Common myeloid progenitor, CD34-positive (primary cell): ENCODE measurements around the gene C20orf204.

Experiments
- CTCF ChIA-PET: fragments of 350-600 bp; sonication (Branson Sonifier 250); formaldehyde crosslinking; loops from one replicate; lab custom pipeline; 2021; ENCODE audit warnings: antibody characterized with exemption; lab: Charles Lee
- POLR2A ChIA-PET: fragments of 350-600 bp; sonication (Branson Sonifier 250); formaldehyde crosslinking; loops from one replicate; lab custom pipeline; 2021; ENCODE audit warnings: antibody characterized with exemption; lab: Charles Lee
- DNase-seq, 3 donors: peaks; one replicate each; pipeline versions ENCODE4 v3.0.0 to v3.0.0-alpha.2; 2013
- H3K27ac ChIP-seq, 2 experiments: 1 replicate in 1 of 2; 2 replicates in 1 of 2; pipeline ENCODE4 v1.7.0; 2013; ENCODE audit warnings: inconsistent platforms in 2 of 2, low read length in 2 of 2, mild to moderate bottlenecking in 2 of 2, low read depth in 1 of 2, moderate library complexity in 1 of 2; ENCODE audit not compliant: severe bottlenecking in 2 of 2, insufficient read depth in 1 of 2, poor library complexity in 1 of 2
- H3K27me3 ChIP-seq, 5 experiments: replicated peaks in 2 of 5; 1 replicate in 3 of 5; 2 replicates in 2 of 5; pipeline versions ENCODE4 v1.6.1 to v1.7.0; 2013; ENCODE audit warnings: low read length in 4 of 5, mild to moderate bottlenecking in 2 of 5, moderate library complexity in 2 of 5, inconsistent platforms in 1 of 5; ENCODE audit not compliant: insufficient read depth in 5 of 5, control insufficient read depth in 4 of 5
- H3K36me3 ChIP-seq, 4 experiments: 1 replicate in 2 of 4; 2 replicates in 2 of 4; pipeline versions ENCODE4 v1.6.1 to v1.7.0; 2013; ENCODE audit warnings: low read length in 3 of 4, control low read depth in 1 of 4, mild to moderate bottlenecking in 1 of 4; ENCODE audit not compliant: control insufficient read depth in 4 of 4, insufficient read depth in 4 of 4
- H3K4me1 ChIP-seq, 4 experiments: 1 replicate in 3 of 4; 2 replicates in 1 of 4; pipeline versions ENCODE4 v1.6.1 to v1.7.1; 2013; ENCODE audit warnings: low read length in 3 of 4, mild to moderate bottlenecking in 3 of 4, control low read depth in 1 of 4, inconsistent platforms in 1 of 4, moderate library complexity in 1 of 4; ENCODE audit not compliant: control insufficient read depth in 4 of 4, insufficient read depth in 4 of 4; ENCODE audit errors: control extremely low read depth in 1 of 4
- H3K4me3 ChIP-seq, 7 experiments: 1 replicate in 4 of 7; 2 replicates in 3 of 7; pipeline versions ENCODE4 v1.5.1 to v1.7.0; 2013; ENCODE audit warnings: mild to moderate bottlenecking in 7 of 7, low read length in 6 of 7, moderate library complexity in 6 of 7, inconsistent platforms in 2 of 7, low read depth in 2 of 7, control low read depth in 1 of 7; ENCODE audit not compliant: insufficient read depth in 4 of 7, control insufficient read depth in 1 of 7; ENCODE audit errors: extremely low read depth in 1 of 7
- H3K9me3 ChIP-seq, 5 experiments: 1 replicate in 4 of 5; 2 replicates in 1 of 5; pipeline versions ENCODE4 v1.6.1 to v1.7.1; 2013; ENCODE audit warnings: low read length in 4 of 5, mild to moderate bottlenecking in 2 of 5, inconsistent platforms in 1 of 5, low read depth in 1 of 5, moderate library complexity in 1 of 5; ENCODE audit not compliant: control insufficient read depth in 4 of 5, insufficient read depth in 2 of 5; ENCODE audit errors: control extremely low read depth in 1 of 5
- WGBS: methylation state at CpG from one replicate; pipeline ENCODE4 v1.1.5; 2013; ENCODE audit not compliant: insufficient coverage; 5-methylcytosine and 5-hydroxymethylcytosine counted together

C20orf204 gene

DNA sequence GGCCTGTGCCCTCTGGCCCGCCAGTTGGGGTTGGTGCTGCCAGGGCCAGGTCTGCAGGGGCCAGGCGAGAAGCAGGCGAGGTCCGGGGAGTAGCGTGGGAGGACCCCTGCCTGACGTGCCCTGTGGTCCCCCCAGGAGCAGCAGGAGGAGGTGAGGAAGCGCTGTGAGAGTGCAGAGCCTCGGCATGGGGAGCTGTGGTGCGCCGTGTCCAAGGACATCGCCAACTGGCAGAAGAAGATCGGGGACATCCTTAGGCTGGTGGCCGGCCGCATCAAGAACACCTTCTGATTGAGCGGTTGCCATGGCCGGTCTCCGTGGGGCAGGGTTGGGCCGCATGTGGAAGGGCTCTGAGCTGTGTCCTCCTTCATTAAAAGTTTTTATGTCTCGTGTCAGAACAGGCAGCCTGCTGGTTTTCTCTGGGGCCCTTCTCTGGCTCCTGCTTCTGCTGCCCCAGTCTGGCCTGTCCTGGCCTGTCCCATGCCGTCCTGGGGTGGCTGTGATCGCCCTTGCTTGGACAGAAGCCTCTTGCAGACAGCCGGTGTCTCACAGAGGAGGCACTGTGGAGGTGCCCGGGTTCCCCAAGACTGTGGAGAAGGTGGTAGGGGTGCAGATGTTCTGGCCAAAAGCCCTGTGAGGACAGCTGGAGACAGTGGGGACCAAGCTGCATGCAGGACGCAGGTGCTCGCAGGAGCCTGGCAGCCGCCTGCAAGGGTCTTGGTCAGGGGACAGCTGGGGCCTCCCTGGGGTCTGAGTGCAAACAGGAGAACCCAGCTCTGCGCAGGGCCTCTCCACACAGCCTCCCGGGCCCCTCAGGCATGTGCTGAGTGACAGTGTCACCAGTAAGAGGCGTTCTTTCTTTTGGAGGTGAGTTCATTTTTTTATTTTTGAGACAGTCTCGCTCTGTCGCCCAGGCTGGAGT, 3.0 kb upstream of the C20orf204 start:
- WGBS = 96% methylated on average over 30 of the region's 31 CpGs
- peaks cover 0 to 25% (median 19%) of the 10 kb centered on the region in 4 experiments for H3K4me1 ChIP-seq
- no peak overlapping the region for H3K27ac ChIP-seq
- CTCF ChIA-PET = interaction anchor here (1.2 kb wide), 1 partner anchor 9 kb away, joined by 3 read pairs; no protein-coding TSS in a partner anchor
- no peaks in the 10 kb centered on the region for H3K9me3 ChIP-seq
- DNase-seq = no peak
- no peak overlapping the region for H3K4me3 ChIP-seq
- H3K27me3 ChIP-seq = peaks cover 0 to 7% (median 2%) of the 10 kb centered on the region in 5 experiments
- POLR2A ChIA-PET = no interaction called here
- peaks cover 11 to 64% (median 60%) of the 10 kb centered on the region in 4 experiments for H3K36me3 ChIP-seq

DNA sequence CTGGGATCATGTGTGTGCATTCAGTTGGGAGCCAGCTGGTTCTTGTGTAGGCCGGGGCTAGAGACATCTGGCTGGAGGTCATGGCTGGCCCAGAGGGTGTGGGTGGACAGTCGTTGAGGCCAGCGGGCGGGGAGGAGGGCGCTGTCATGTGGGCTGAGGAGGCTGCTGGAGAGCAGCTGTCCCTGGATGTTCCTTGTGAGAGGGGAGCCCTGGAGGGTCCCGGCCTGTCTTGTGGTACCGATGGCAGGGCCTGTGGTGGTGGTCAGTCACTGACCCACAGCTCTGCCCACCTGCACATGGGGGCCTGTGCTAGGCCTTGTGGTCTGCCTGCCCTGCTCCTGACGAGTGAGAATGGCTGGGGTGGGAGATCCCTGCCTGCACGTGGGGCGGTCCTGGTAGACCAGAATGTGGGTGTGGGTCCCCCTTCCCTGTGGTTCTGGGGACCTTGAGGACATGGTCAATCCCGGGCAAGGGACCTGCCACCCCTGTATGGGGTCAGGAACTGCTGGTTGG, 1.9 kb upstream of the C20orf204 start:
- H3K36me3 ChIP-seq = peaks cover 8 to 57% (median 51%) of the 10 kb centered on the region in 4 experiments
- ChIA-PET CTCF (interaction anchor here (0.7 kb wide), 1 partner anchor 10 kb away, joined by 4 read pairs; no protein-coding TSS in a partner anchor), POLR2A (no interaction called here)
- no peak overlapping the region for H3K27ac ChIP-seq
- H3K9me3 ChIP-seq = no peaks in the 10 kb centered on the region
- peaks cover 0 to 8% (median 2%) of the 10 kb centered on the region in 5 experiments for H3K27me3 ChIP-seq
- no peak overlapping the region for H3K4me3 ChIP-seq
- 95% methylated on average over 11 of the region's 11 CpGs for WGBS
- DNase-seq = no peak
- peaks cover 0 to 34% (median 28%) of the 10 kb centered on the region in 4 experiments for H3K4me1 ChIP-seq

DNA sequence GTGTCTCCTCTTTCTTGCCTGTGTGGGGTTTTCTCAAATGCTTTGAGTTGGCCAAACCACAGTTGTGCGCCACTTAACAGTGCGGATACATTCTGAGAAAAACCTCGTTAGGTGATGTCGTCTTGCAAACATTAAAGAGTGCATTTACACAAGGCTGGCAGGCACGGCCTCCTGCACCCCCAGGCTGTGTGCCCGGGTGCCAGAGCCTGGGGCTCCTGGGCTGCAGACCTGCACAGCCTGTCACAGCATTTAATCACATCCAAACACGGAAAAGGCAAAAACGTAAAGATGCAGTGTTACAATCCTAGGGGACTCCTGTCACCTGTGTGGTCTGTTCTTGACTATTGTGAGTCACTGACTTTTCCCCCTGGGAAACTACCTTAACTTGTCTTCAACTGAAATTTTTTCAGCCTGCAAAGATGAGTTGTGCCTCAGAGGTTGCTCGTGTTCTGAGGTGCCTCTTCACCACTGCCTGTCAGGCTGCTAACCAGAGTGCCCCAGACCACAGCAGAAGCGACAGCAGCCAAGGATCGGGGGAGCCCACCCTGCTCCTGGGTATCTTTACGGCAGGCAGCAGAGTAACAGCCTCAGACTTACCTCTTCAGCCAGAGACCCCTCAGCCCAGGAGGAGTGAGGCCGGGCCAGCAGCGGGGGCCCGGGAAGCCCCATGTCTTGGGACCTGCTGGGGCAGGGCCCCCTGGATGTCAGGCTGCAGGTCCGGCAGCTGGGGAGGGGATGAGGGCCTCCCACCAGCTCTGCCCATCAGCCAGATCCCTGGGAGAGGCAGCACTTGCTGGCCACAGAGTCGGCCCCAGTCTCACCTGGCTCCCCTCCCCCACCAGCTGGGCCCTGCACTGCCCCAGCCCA, 683 bp upstream of the C20orf204 start:
- Histone ChIP-seq H3K36me3 (peaks cover 5 to 44% (median 39%) of the 10 kb centered on the region in 4 experiments), H3K9me3 (no peaks in the 10 kb centered on the region), H3K4me1 (peaks cover 6 to 47% (median 40%) of the 10 kb centered on the region in 4 experiments), H3K4me3 (no peak overlapping the region), H3K27ac (no peak overlapping the region), H3K27me3 (peaks cover 0 to 8% (median 2%) of the 10 kb centered on the region in 5 experiments)
- no peak for DNase-seq
- ChIA-PET POLR2A (no interaction called here), CTCF (interaction anchor here (1.2 to 7.5 kb wide), 2 partner anchors 20 to 79 kb away, joined by 3 to 187 read pairs; partner anchors contain the start of genes SOX18 and TCEA2)
- WGBS = 96% methylated on average over 11 of the region's 17 CpGs

DNA sequence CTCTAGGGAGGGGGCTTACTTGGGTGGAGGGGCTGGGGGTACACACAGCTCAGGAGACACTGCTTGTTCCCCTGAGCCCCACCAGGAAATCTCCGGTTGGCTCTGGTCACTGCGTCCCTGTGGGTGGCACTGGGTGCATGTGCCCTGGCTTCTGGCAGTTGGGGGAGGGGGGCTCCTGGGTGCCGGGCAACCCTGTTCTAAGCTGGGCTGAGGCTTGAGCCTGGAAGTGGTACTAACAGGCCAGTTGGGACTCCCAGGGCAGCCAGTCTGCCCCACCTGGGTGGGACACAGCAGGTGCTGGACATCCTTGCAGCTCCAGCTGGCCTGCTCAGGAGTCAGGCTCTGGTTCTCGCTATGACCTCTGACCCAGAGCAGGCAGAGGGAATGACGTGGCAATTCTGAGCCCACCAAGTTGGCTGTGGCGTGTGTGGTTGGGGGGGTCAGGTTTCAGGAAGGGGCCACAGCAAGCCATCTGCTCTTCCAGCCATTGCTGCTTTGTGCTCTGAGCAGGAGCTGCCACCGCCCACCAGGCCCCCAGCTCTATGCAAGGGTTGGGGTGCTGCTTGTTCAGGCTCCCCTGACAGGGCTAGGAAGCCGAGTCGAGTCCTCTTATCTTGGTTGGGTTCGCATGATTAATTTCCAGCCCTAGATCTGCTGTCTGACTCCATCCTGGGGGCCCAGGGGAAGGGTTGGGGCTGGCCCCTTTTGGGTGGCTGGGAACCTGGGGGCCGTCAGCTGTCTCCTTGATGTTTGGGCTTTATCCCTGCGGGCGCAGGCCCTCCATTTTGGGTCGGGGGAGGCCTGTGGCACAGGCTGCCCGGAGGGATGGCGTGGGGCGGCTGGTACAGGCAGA, 590 bp downstream of the C20orf204 start:
- H3K4me1 ChIP-seq = peaks cover 10 to 60% (median 53%) of the 10 kb centered on the region in 4 experiments
- H3K9me3 ChIP-seq = no peaks in the 10 kb centered on the region
- H3K36me3 ChIP-seq = peaks cover 5 to 33% (median 29%) of the 10 kb centered on the region in 4 experiments
- H3K27ac ChIP-seq = no peak overlapping the region
- ChIA-PET POLR2A (interaction anchor here (0.6 kb wide), 1 partner anchor 46 kb away, joined by 3 read pairs; no protein-coding TSS in a partner anchor), CTCF (interaction anchor here (0.8 to 7.5 kb wide), 8 partner anchors 13 to 84 kb away, joined by 3 to 187 read pairs (median 7); partner anchors contain the start of genes PRPF6, RGS19, SAMD10 and SOX18)
- peak in 2 of 3 donors; percentile 72 to 75 for DNase-seq
- H3K4me3 ChIP-seq = no peak overlapping the region
- 66% methylated on average over 16 of the region's 17 CpGs for WGBS
- peaks cover 0 to 8% (median 2%) of the 10 kb centered on the region in 5 experiments for H3K27me3 ChIP-seq

DNA sequence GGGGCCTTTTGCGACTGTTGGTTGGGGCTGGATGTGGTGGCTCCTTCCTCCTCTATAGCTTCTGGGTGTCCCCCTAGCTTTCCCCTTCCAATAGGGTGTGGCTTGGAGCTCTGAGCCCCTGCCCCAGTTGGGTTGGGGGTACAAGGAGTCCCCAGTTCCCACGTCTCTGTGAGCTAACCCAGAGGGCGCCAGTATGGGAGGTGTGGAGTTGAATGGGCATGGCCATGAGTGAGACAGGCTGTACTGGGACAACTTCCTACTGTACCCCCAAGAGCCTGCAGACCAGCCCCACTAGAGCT, 1.2 kb downstream of the C20orf204 start:
- Histone ChIP-seq H3K4me3 (no peak overlapping the region), H3K36me3 (peaks cover 5 to 27% (median 24%) of the 10 kb centered on the region in 4 experiments), H3K9me3 (no peaks in the 10 kb centered on the region), H3K4me1 (peaks cover 10 to 66% (median 59%) of the 10 kb centered on the region in 4 experiments), H3K27me3 (peaks cover 0 to 8% (median 2%) of the 10 kb centered on the region in 5 experiments), H3K27ac (no peak overlapping the region)
- ChIA-PET POLR2A (interaction anchor here (0.6 kb wide), 1 partner anchor 45 kb away, joined by 3 read pairs; no protein-coding TSS in a partner anchor), CTCF (interaction anchor here (0.8 to 7.5 kb wide), 7 partner anchors 14 to 83 kb away, joined by 3 to 187 read pairs (median 7); partner anchors contain the start of genes PRPF6, RGS19, SAMD10 and SOX18)
- WGBS = 100% methylated on average over 1 of the region's 3 CpGs
- no peak for DNase-seq
